ENCODE measurements around the gene DISP1. TPM values are rescaled to one million over a fixed set of nuclear protein-coding genes. Genes with fewer than 3 reads are reported as not detected.

The DISP1 gene
- total and polyA plus RNA-seq, 4 donors = 1.6 to 4.2 (median 2.6) TPM

DNA sequence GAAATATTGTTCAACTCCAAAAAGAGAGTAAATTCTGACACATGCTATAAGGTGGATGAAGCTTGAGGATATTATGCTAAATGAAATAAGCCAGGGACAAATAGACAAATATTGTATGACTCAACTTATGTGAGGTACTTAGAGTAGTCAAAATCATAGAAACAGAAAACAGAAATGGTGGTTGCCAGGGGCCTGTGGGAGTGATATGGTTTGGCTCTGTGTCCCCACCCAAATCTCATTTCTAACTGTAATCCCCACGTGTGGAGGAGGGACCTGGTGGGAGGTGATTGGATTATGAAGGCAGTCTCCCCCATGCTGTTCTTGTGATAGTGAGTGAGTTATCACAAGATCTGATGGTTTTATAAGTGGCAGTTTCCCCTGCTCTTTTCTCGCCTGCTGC lies 24.7 kb upstream of the DISP1 start:
- no peak for TF ChIP-seq JUND (IDR thresholded peaks at IDR 0.05)
- Histone ChIP-seq H3K4me3 (ENCODE audit: low read depth in 1 of 3, low read length in 3 of 3) (no peak overlapping the region), H3K36me3 (ENCODE audit: control insufficient read depth in 4 of 4, insufficient read depth in 3 of 4, low read depth in 1 of 4, low read length in 3 of 4) (no peaks in the 10 kb centered on the region), H3K27ac (ENCODE audit: low read depth in 1 of 2, low read length in 2 of 2) (no peak overlapping the region), H3K27me3 (ENCODE audit: control insufficient read depth in 4 of 4, insufficient read depth in 4 of 4, low read length in 3 of 4) (no peaks in the 10 kb centered on the region), H3K4me1 (ENCODE audit: control insufficient read depth in 4 of 4, insufficient read depth in 4 of 4, low read length in 3 of 4) (peaks cover 2 to 3% (median 2%) of the 10 kb centered on the region in 4 donors), H3K9ac (ENCODE audit: low read depth in 1 of 2, low read length in 2 of 2) (no peak overlapping the region), H3K9me3 (ENCODE audit: control insufficient read depth in 4 of 4, low read length in 3 of 4) (no peaks in the 10 kb centered on the region)
- 79% methylated on average over 2 of the region's 2 CpGs for WGBS
- no peak for DNase-seq (ENCODE audit: low spot score)

DNA sequence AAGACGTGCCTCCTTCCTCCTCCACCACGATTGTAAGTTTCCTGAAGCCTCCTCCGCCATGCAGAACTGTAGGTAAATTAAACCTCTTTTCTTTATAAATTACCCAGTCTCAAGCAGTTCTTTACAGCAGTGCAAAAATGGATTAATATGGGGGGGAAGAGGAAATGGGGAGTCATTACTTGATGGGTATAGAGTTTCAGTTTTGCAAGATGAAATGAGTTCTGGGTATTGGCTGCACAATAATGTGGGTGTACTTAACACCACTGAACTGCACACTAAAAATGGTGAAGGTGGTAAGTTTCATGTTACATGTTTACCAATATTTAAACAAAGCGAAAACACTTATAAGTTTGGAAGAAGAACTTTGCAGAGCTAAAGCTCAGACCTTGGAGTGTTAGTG lies 24.3 kb upstream of the DISP1 start:
- Histone ChIP-seq H3K27me3 (ENCODE audit: control insufficient read depth in 4 of 4, insufficient read depth in 4 of 4, low read length in 3 of 4) (no peaks in the 10 kb centered on the region), H3K9me3 (ENCODE audit: control insufficient read depth in 4 of 4, low read length in 3 of 4) (no peaks in the 10 kb centered on the region), H3K4me1 (ENCODE audit: control insufficient read depth in 4 of 4, insufficient read depth in 4 of 4, low read length in 3 of 4) (peaks cover 2 to 4% (median 3%) of the 10 kb centered on the region in 4 donors), H3K4me3 (ENCODE audit: low read depth in 1 of 3, low read length in 3 of 3) (no peak overlapping the region), H3K36me3 (ENCODE audit: control insufficient read depth in 4 of 4, insufficient read depth in 3 of 4, low read depth in 1 of 4, low read length in 3 of 4) (no peaks in the 10 kb centered on the region), H3K27ac (ENCODE audit: low read depth in 1 of 2, low read length in 2 of 2) (no peak overlapping the region), H3K9ac (ENCODE audit: low read depth in 1 of 2, low read length in 2 of 2) (no peak overlapping the region)
- DNase-seq (ENCODE audit: low spot score) = no peak
- TF ChIP-seq YY1 (IDR thresholded peaks at IDR 0.05) (no peak), RAD21 (IDR thresholded peaks at IDR 0.05) (no peak), RXRA (IDR thresholded peaks at IDR 0.05) (no peak), TAF1 (conservative IDR thresholded peaks at IDR 0.05) (no peak), FOXA1 (IDR thresholded peaks at IDR 0.05) (no peak), NR2F2 (IDR thresholded peaks at IDR 0.05) (no peak), FOXA2 (IDR thresholded peaks at IDR 0.05) (no peak), HNF4G (IDR thresholded peaks at IDR 0.05) (no peak), EGR1 (IDR thresholded peaks at IDR 0.05; ENCODE audit: low read depth in 2 of 2) (no peak), GABPA (IDR thresholded peaks at IDR 0.05 in 1 of 2, conservative IDR thresholded peaks at IDR 0.05 in 1 of 2) (no peak)
- TF ChIP-seq, protein P1, sequence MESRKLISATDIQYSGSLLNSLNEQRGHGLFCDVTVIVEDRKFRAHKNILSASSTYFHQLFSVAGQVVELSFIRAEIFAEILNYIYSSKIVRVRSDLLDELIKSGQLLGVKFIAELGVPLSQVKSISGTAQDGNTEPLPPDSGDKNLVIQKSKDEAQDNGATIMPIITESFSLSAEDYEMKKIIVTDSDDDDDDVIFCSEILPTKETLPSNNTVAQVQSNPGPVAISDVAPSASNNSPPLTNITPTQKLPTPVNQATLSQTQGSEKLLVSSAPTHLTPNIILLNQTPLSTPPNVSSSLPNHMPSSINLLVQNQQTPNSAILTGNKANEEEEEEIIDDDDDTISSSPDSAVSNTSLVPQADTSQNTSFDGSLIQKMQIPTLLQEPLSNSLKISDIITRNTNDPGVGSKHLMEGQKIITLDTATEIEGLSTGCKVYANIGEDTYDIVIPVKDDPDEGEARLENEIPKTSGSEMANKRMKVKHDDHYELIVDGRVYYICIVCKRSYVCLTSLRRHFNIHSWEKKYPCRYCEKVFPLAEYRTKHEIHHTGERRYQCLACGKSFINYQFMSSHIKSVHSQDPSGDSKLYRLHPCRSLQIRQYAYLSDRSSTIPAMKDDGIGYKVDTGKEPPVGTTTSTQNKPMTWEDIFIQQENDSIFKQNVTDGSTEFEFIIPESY (IDR thresholded peaks at IDR 0.05) = no peak
- TF ChIP-seq, protein P2, sequence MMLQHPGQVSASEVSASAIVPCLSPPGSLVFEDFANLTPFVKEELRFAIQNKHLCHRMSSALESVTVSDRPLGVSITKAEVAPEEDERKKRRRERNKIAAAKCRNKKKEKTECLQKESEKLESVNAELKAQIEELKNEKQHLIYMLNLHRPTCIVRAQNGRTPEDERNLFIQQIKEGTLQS (IDR thresholded peaks at IDR 0.05) = no peak
- 89% methylated on average over 4 of the region's 4 CpGs for WGBS

DNA sequence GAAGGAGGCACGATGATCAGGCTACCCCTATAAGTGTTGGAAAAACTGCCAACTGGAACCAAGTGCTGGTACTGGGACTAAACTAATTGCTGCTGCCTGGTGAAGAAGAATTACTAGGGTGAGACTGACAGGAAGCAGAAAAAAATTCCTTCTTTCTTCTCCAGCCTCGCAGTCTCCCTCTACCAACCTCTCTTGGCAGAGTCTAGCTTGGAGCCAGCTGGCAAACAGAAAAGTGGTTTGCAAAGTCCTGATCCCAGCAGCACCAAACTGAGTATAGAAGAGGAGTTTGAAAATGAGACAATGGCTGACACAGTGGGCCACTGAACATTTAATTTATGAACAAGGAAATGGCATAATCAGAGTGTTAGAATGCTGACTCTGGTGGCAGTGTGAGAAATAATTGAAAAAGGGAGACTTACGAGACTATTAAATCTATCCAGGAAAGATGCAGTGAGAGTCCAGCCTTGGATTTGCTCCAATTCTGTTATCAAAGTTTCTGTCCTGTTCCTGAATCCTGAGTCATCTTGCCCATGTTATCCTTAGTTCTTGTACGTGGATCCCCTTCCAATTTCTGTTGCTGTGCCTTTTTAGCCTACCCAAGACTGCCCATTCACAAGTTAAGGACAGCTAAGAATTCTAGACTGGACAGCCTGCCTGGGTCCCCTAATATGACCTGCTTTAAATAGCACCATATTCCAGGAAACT lies 23.7 kb upstream of the DISP1 start:
- no peak for DNase-seq (ENCODE audit: low spot score)
- WGBS = 60% methylated on average over 4 of the region's 4 CpGs
- Histone ChIP-seq H3K4me1 (ENCODE audit: control insufficient read depth in 4 of 4, insufficient read depth in 4 of 4, low read length in 3 of 4) (peaks cover 2 to 4% (median 3%) of the 10 kb centered on the region in 4 donors), H3K27ac (ENCODE audit: low read depth in 1 of 2, low read length in 2 of 2) (no peak overlapping the region), H3K9ac (ENCODE audit: low read depth in 1 of 2, low read length in 2 of 2) (no peak overlapping the region), H3K36me3 (ENCODE audit: control insufficient read depth in 4 of 4, insufficient read depth in 3 of 4, low read depth in 1 of 4, low read length in 3 of 4) (no peaks in the 10 kb centered on the region), H3K27me3 (ENCODE audit: control insufficient read depth in 4 of 4, insufficient read depth in 4 of 4, low read length in 3 of 4) (no peaks in the 10 kb centered on the region), H3K4me3 (ENCODE audit: low read depth in 1 of 3, low read length in 3 of 3) (no peak overlapping the region), H3K9me3 (ENCODE audit: control insufficient read depth in 4 of 4, low read length in 3 of 4) (no peaks in the 10 kb centered on the region)
- TF ChIP-seq, protein P3, sequence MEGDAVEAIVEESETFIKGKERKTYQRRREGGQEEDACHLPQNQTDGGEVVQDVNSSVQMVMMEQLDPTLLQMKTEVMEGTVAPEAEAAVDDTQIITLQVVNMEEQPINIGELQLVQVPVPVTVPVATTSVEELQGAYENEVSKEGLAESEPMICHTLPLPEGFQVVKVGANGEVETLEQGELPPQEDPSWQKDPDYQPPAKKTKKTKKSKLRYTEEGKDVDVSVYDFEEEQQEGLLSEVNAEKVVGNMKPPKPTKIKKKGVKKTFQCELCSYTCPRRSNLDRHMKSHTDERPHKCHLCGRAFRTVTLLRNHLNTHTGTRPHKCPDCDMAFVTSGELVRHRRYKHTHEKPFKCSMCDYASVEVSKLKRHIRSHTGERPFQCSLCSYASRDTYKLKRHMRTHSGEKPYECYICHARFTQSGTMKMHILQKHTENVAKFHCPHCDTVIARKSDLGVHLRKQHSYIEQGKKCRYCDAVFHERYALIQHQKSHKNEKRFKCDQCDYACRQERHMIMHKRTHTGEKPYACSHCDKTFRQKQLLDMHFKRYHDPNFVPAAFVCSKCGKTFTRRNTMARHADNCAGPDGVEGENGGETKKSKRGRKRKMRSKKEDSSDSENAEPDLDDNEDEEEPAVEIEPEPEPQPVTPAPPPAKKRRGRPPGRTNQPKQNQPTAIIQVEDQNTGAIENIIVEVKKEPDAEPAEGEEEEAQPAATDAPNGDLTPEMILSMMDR (IDR thresholded peaks at IDR 0.05; ENCODE audit: low read depth, low read length, missing input control) = no peak
- TF ChIP-seq, protein P4, sequence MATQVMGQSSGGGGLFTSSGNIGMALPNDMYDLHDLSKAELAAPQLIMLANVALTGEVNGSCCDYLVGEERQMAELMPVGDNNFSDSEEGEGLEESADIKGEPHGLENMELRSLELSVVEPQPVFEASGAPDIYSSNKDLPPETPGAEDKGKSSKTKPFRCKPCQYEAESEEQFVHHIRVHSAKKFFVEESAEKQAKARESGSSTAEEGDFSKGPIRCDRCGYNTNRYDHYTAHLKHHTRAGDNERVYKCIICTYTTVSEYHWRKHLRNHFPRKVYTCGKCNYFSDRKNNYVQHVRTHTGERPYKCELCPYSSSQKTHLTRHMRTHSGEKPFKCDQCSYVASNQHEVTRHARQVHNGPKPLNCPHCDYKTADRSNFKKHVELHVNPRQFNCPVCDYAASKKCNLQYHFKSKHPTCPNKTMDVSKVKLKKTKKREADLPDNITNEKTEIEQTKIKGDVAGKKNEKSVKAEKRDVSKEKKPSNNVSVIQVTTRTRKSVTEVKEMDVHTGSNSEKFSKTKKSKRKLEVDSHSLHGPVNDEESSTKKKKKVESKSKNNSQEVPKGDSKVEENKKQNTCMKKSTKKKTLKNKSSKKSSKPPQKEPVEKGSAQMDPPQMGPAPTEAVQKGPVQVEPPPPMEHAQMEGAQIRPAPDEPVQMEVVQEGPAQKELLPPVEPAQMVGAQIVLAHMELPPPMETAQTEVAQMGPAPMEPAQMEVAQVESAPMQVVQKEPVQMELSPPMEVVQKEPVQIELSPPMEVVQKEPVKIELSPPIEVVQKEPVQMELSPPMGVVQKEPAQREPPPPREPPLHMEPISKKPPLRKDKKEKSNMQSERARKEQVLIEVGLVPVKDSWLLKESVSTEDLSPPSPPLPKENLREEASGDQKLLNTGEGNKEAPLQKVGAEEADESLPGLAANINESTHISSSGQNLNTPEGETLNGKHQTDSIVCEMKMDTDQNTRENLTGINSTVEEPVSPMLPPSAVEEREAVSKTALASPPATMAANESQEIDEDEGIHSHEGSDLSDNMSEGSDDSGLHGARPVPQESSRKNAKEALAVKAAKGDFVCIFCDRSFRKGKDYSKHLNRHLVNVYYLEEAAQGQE (IDR thresholded peaks at IDR 0.05) = no peak
- no peak for TF ChIP-seq TAF1 (conservative IDR thresholded peaks at IDR 0.05)
- TF ChIP-seq HNF4G (IDR thresholded peaks at IDR 0.05) = no peak
- TF ChIP-seq, protein P2 (IDR thresholded peaks at IDR 0.05) = no peak
- no peak for TF ChIP-seq RAD21 (IDR thresholded peaks at IDR 0.05)
- TF ChIP-seq JUND (IDR thresholded peaks at IDR 0.05) = no peak
- no peak for TF ChIP-seq NR2F2 (IDR thresholded peaks at IDR 0.05)
- TF ChIP-seq RXRA (IDR thresholded peaks at IDR 0.05) = no peak
- no peak for TF ChIP-seq HNF4A (conservative IDR thresholded peaks at IDR 0.05)
- no peak for TF ChIP-seq GABPA (IDR thresholded peaks at IDR 0.05 in 1 of 2, conservative IDR thresholded peaks at IDR 0.05 in 1 of 2)
- no peak for TF ChIP-seq SP1 (IDR thresholded peaks at IDR 0.05)
- TF ChIP-seq, protein P1 (IDR thresholded peaks at IDR 0.05) = no peak
- TF ChIP-seq YY1 (IDR thresholded peaks at IDR 0.05) = no peak
